ENCODE results near the gene CASZ1. TPM values are rescaled to one million over a fixed set of nuclear protein-coding genes. Genes with fewer than 3 reads are reported as not detected.
A peak's percentile ranks its signal among the peaks of the same experiment; 100 is the strongest.

Gene CASZ1
- total RNA-seq, 3 donors from 2014 or later (not counting 1 experiment from before 2014, with no cell fraction given) = 55.9 to 83.0 (median 70.6) TPM

GRCh38 chr1:10803971-10804820, 7.8 kb upstream of the CASZ1 start:
- no peaks in the 10 kb centered on the region for H3K4me1 ChIP-seq (ENCODE audit: control insufficient read depth, insufficient read depth, low read length)
- ATAC-seq = no peak
- intact Hi-C loops (cut with micrococcal nuclease) = no loop called here
- WGBS (ENCODE audit: insufficient coverage) = 69% methylated on average over 21 of the region's 21 CpGs
- H3K4me3 ChIP-seq (ENCODE audit: low read length) = no peak overlapping the region
- Mint-ChIP-seq H3K4me1 (no peaks in the 10 kb centered on the region), H3K27ac (no peak overlapping the region), H3K9me3 (no peaks in the 10 kb centered on the region), H3K4me3 (no peak overlapping the region), H3K36me3 (no peaks in the 10 kb centered on the region), H3K27me3 (ENCODE audit: low read depth in 2 of 2) (peaks cover 32 to 78% of the 10 kb centered on the region in 2 donors)
- peak in 1 of 2 donors; percentile 14 for DNase-seq
- H3K27me3 ChIP-seq (ENCODE audit: control insufficient read depth, insufficient read depth, low read length) = no peaks in the 10 kb centered on the region
- no peak overlapping the region for H3K27ac ChIP-seq (ENCODE audit: low read length)
- H3K9me3 ChIP-seq (ENCODE audit: control insufficient read depth, insufficient read depth, low read length) = no peaks in the 10 kb centered on the region
- TF ChIP-seq, protein P1, sequence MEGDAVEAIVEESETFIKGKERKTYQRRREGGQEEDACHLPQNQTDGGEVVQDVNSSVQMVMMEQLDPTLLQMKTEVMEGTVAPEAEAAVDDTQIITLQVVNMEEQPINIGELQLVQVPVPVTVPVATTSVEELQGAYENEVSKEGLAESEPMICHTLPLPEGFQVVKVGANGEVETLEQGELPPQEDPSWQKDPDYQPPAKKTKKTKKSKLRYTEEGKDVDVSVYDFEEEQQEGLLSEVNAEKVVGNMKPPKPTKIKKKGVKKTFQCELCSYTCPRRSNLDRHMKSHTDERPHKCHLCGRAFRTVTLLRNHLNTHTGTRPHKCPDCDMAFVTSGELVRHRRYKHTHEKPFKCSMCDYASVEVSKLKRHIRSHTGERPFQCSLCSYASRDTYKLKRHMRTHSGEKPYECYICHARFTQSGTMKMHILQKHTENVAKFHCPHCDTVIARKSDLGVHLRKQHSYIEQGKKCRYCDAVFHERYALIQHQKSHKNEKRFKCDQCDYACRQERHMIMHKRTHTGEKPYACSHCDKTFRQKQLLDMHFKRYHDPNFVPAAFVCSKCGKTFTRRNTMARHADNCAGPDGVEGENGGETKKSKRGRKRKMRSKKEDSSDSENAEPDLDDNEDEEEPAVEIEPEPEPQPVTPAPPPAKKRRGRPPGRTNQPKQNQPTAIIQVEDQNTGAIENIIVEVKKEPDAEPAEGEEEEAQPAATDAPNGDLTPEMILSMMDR (IDR thresholded peaks at IDR 0.05) = no peak
- no peaks in the 10 kb centered on the region for H3K36me3 ChIP-seq (ENCODE audit: control insufficient read depth, insufficient read depth, low read length)

DNA sequence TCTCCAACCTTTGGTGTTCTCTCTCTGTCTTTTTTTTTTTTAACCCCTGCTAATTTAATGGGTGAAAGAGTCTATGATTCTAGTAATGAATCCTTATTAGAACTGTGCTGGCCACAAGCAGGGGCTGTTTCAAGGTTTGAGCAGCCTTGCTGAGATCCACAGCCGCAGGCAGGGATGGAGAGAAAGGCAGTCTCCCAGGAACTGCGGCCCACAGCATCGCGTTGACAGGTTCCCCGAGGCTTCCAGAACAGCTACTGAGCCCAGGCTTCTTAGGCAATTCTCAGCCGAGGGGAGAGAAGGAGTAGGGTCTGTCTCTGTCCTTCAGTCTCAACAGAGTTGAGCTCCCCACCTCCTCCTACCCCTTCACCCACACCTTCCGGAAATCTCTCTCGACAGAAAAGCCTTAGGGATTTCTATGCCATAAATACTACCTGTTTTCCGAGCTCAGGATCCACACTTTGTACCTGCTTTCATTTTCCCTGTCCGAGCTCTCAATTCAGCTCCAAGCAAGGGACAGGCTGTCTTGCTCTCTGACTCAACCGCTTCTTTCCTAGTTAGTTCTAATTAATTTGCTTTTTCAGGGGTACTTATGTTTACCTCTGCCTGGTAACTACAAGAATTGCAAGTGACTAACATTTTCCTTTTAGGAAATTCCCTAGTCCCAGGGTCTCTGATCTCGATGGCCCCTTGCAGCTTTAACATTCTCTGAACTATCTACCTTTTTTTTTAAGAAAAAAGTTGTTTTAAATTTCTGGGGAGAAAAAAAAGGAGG, 6.7 kb upstream of the CASZ1 start:
- no peak overlapping the region for H3K27ac Mint-ChIP-seq
- no peak overlapping the region for H3K4me3 Mint-ChIP-seq
- no peak overlapping the region for H3K27ac ChIP-seq (ENCODE audit: low read length)
- H3K4me1 Mint-ChIP-seq = no peaks in the 10 kb centered on the region
- TF ChIP-seq, protein P1 (IDR thresholded peaks at IDR 0.05) = no peak
- DNase-seq (no peak), ATAC-seq (no peak)
- peaks cover 37 to 78% of the 10 kb centered on the region in 2 donors for H3K27me3 Mint-ChIP-seq (ENCODE audit: low read depth in 2 of 2)
- intact Hi-C loops (cut with micrococcal nuclease) = no loop called here
- no peaks in the 10 kb centered on the region for H3K9me3 ChIP-seq (ENCODE audit: control insufficient read depth, insufficient read depth, low read length)
- H3K36me3 Mint-ChIP-seq = no peaks in the 10 kb centered on the region
- H3K4me3 ChIP-seq (ENCODE audit: low read length) = no peak overlapping the region
- peaks cover 3% of the 10 kb centered on the region for H3K27me3 ChIP-seq (ENCODE audit: control insufficient read depth, insufficient read depth, low read length)
- H3K9me3 Mint-ChIP-seq = no peaks in the 10 kb centered on the region
- no peaks in the 10 kb centered on the region for H3K4me1 ChIP-seq (ENCODE audit: control insufficient read depth, insufficient read depth, low read length)
- no peaks in the 10 kb centered on the region for H3K36me3 ChIP-seq (ENCODE audit: control insufficient read depth, insufficient read depth, low read length)
- WGBS (ENCODE audit: insufficient coverage) = 71% methylated on average over 11 of the region's 12 CpGs

DNA sequence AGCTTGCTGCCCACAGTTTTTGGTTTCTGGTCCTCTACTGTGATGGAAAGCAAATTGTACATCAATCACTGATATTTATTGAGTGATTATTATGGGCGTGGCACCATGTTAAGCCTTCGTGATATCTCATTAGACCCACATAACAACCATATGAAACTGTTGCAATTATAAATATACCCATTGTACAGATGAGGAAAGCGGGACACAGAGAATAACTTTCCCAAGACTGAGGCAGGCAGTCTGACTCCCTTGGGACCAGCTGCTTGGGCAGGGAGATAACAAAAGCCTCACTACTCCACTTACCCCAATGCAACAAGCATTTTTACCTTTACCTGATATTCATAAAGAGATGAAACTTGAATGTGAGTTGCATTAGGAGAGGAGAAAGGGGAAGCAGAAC, 4.3 kb upstream of the CASZ1 start:
- H3K27ac Mint-ChIP-seq = no peak overlapping the region
- H3K36me3 Mint-ChIP-seq = no peaks in the 10 kb centered on the region
- Histone ChIP-seq H3K4me1 (ENCODE audit: control insufficient read depth, insufficient read depth, low read length) (no peaks in the 10 kb centered on the region), H3K27me3 (ENCODE audit: control insufficient read depth, insufficient read depth, low read length) (peaks cover 12% of the 10 kb centered on the region), H3K36me3 (ENCODE audit: control insufficient read depth, insufficient read depth, low read length) (no peaks in the 10 kb centered on the region), H3K9me3 (ENCODE audit: control insufficient read depth, insufficient read depth, low read length) (no peaks in the 10 kb centered on the region), H3K4me3 (ENCODE audit: low read length) (no peak overlapping the region), H3K27ac (ENCODE audit: low read length) (no peak overlapping the region)
- intact Hi-C loops (cut with micrococcal nuclease) = no loop called here
- no peaks in the 10 kb centered on the region for H3K4me1 Mint-ChIP-seq
- H3K4me3 Mint-ChIP-seq = no peak overlapping the region
- no peaks in the 10 kb centered on the region for H3K9me3 Mint-ChIP-seq
- DNase-seq = no peak
- H3K27me3 Mint-ChIP-seq (ENCODE audit: low read depth in 2 of 2) = peaks cover 50 to 79% of the 10 kb centered on the region in 2 donors
- no peak for ATAC-seq
- TF ChIP-seq, protein P1 (IDR thresholded peaks at IDR 0.05) = no peak
- WGBS (ENCODE audit: insufficient coverage) = 82% methylated on average over 3 of the region's 3 CpGs
